HUES48 (cell line): ENCODE data around the gene FGD5.

Experiments
- H3K27ac ChIP-seq: one replicate; pipeline ENCODE4 v1.7.0; 2013; ENCODE audit warnings: low read depth, low read length, inconsistent platforms
- H3K27me3 ChIP-seq: 2 replicates; pipeline ENCODE4 v1.6.1; 2013; ENCODE audit warnings: mild to moderate bottlenecking, low read length; ENCODE audit not compliant: control insufficient read depth, insufficient read depth
- H3K36me3 ChIP-seq: 2 replicates; pipeline ENCODE4 v1.6.1; 2013; ENCODE audit warnings: low read length; ENCODE audit not compliant: control insufficient read depth, insufficient read depth
- H3K4me1 ChIP-seq: 2 replicates; pipeline ENCODE4 v1.6.1; 2013; ENCODE audit warnings: mild to moderate bottlenecking, low read length; ENCODE audit not compliant: control insufficient read depth, insufficient read depth
- H3K4me3 ChIP-seq: 2 replicates; pipeline ENCODE4 v1.5.1; 2013; ENCODE audit warnings: mild to moderate bottlenecking, low read depth, low read length
- H3K9ac ChIP-seq: 2 replicates; pipeline ENCODE4 v1.6.1; 2013; ENCODE audit warnings: mild to moderate bottlenecking, low read depth, low read length, moderate library complexity
- H3K9me3 ChIP-seq: 2 replicates; pipeline ENCODE4 v1.6.1; 2013; ENCODE audit warnings: low read length; ENCODE audit not compliant: control insufficient read depth, insufficient read depth

The FGD5 gene

DNA sequence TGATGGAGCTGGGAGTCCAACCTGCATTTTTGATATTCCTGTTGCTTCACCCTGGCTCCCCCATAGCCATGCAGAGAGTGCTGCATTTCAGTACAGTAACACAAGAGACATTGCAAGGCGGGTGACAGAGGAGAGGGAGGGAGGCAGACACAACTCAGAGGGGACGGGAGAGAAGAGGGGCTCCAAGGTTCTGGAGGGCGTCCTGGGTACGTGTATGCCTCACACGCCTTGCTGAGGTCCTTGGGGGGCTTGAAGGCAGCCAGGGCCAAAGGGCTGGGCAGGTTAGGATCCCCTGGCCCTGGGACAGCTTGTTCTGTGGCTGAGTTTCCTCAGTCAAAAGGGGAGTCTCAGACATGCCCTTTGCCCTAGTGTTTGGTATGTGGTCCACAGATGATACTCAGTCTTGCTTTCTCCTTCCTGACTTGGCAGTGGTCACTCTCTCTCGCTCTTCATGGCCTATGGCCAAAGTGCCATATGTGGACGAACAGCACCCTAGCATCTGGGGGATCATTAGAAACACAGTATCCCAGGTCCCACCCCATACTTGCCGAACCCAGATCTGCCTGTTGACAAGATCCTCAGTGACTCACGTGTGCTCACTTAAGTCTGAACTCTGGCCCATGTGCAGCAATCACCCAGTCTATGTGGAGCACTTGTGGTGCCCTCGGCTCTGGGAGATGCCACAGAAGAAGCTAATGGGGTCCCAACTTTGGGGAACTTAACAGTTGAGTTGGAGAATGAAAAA is 52.9 kb downstream of the FGD5 start:
- H3K27me3 ChIP-seq: no peaks in the 10 kb centered on the region

DNA sequence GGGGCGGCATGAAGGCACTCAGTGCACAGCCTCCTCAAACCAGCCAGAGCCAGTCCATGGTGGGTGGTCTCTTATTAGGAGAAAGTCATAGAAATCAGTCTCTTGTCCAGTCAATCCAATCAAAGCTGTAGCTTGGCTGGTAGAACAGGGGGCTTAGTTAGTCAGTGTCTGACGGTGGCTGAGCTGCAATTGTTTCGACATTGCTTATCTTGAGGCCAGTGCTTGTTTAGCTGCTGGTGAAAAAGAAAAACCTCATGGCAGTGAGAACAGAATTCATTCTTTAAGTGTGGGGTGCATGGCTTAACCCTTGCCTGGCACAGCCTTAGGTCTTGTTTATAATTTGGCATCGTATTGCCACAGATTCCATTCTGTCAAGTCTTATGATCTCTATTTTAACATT is 53.9 kb downstream of the FGD5 start:
- Histone ChIP-seq H3K9me3 (no peaks in the 10 kb centered on the region), H3K9ac (no peak overlapping the region), H3K27me3 (no peaks in the 10 kb centered on the region), H3K36me3 (no peaks in the 10 kb centered on the region), H3K4me1 (no peaks in the 10 kb centered on the region), H3K4me3 (no peak overlapping the region), H3K27ac (no peak overlapping the region)

More for the DNA sequence above, 52.9 kb downstream of the FGD5 start:
- no peaks in the 10 kb centered on the region for H3K4me1 ChIP-seq
- no peak overlapping the region for H3K27ac ChIP-seq
- no peaks in the 10 kb centered on the region for H3K36me3 ChIP-seq
- no peaks in the 10 kb centered on the region for H3K9me3 ChIP-seq
- no peak overlapping the region for H3K9ac ChIP-seq
- no peak overlapping the region for H3K4me3 ChIP-seq

DNA sequence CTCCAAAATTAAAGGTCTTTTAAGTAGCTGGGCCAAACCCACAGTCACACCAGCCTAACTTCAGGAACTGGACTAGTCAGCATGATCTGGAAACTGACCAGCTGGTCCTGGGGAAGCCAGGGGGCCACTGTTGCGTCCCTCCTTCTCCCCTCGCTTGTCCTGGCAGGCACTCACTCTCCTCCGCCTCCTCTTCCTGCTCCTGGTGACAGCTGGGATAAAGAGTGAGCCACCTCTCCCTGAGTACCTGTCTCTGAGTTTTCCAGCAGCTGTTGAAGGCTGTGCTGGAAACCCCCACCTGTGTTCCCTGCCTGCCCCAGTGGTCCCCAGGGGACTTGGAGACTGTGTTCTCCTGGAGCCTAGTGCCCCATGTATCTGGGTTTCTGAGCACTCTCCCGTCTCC is 56.0 kb downstream of the FGD5 start:
- H3K4me1 ChIP-seq: peaks cover 9% of the 10 kb centered on the region
- H3K27ac ChIP-seq: no peak overlapping the region
- no peaks in the 10 kb centered on the region for H3K27me3 ChIP-seq

DNA sequence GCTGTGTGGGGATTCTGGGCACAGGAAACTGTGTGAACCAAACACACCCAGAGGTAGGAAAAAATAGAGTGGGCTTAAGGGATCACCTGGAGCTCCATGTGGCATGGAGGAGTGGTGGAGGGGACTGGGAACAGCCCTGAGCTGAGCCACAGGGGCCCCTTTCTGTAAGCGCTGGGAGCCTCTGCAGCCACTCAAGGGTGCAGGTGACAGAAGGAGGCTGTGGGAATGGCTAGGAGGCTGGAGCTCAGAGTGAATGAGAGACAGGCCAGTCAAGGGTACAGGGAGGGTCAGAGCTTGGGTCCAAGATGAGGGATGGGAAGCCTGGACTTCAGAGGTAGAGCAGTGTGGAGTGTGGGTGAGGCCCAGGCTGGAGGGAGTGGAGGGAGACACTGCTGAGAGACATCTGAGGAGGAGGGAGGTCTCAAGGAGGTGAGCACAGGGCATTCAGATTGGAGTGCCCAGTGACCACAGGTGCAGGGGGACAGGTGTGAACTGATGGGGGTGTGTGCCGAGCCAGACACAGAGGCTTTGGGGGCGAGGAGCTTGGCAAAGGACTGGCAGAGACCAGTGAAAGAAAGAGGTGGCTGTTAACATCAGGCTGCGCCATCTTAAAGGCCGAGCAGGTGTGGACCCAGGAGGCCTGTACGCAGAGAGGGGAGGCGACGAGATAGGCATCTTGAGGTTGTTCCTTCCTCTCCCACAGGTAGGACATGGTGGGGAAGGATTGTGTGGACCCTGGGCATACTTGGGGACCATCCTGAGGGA is 56.8 kb downstream of the FGD5 start:
- Histone ChIP-seq H3K27me3 (no peaks in the 10 kb centered on the region), H3K36me3 (no peaks in the 10 kb centered on the region), H3K9ac (no peak overlapping the region), H3K9me3 (no peaks in the 10 kb centered on the region), H3K4me1 (peaks cover 10% of the 10 kb centered on the region), H3K4me3 (no peak overlapping the region), H3K27ac (no peak overlapping the region)

More for the DNA sequence above, 56.0 kb downstream of the FGD5 start:
- no peaks in the 10 kb centered on the region for H3K9me3 ChIP-seq
- H3K36me3 ChIP-seq: no peaks in the 10 kb centered on the region
- no peak overlapping the region for H3K4me3 ChIP-seq
- H3K9ac ChIP-seq: no peak overlapping the region

DNA sequence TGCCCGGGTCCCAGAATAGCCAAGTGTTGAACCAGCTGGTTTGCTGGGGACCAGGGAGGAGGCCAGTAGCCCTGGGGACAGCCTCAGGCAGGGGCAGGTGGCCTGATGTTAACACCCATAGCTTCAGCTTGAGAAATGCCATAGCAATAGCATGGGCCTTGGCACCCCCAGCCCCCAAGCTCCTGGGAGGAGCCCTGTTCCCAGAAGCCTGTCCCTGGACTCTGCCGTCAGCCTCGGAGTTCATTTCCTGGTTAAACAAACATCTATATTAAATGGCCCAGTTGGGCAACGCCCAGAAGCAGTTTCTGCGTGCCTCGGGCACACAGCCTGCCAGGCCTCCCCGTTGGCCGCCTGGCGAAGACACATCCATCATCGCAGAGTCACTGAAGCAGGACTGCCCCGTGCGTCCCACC is 58.2 kb downstream of the FGD5 start:
- Histone ChIP-seq H3K4me1 (peaks cover 10% of the 10 kb centered on the region), H3K27ac (no peak overlapping the region), H3K27me3 (no peaks in the 10 kb centered on the region), H3K9me3 (no peaks in the 10 kb centered on the region), H3K36me3 (no peaks in the 10 kb centered on the region), H3K9ac (no peak overlapping the region), H3K4me3 (no peak overlapping the region)

DNA sequence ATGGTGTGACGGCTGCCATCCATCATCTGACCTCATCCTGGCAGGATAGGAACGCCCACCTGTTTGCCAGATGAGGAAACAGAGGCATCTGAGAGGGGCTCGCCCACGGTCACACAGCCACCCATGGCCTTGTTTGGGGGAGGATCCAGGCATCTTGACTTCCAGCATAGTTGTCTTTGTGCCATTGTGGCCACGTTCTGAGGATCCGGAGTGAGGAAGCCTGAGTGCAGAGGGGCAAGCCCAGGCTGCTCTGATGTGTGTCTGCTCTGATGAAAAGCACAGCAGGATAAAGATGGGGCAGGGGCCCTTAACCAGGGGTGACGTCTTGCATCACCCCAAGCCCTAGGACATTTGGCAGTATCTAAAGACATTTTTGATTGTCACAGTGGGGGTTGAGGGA is 58.7 kb downstream of the FGD5 start:
- H3K27ac ChIP-seq: no peak overlapping the region
- H3K4me3 ChIP-seq: no peak overlapping the region
- H3K36me3 ChIP-seq: no peaks in the 10 kb centered on the region
- peaks cover 10% of the 10 kb centered on the region for H3K4me1 ChIP-seq
- H3K9ac ChIP-seq: no peak overlapping the region
- no peaks in the 10 kb centered on the region for H3K9me3 ChIP-seq
- H3K27me3 ChIP-seq: no peaks in the 10 kb centered on the region

DNA sequence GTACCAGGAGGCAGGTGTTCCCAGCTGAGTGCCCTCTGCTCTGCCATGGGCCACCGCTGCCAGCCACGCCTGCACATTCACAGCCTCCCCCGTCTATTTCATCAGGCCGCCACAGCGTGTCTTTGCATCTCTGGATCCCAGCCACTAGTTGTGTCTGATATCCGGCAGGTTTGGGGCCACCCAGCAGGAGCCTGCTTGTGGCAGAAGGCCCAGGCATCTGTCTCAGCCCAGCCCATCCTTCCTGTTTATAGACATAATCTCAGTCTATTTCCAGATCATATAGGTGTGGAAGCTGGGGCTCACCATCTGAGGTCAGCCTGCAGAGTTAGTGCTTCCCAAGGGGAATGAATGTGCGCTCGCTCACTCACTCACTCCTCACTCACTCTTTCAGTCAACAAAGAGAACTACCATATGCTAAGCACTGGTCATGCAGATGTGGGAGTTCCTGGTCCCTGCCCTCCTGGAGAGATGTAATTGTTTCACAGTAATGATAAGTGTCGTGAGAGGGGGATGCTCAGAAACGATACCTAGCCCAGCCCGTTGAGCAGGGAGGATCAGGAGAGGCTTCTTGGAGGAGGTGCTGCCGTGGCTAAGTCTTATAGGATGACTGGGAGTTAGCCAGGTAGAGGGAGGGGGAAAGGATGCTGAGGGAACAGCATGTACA is 60.6 kb downstream of the FGD5 start:
- Histone ChIP-seq H3K27me3 (no peaks in the 10 kb centered on the region), H3K9ac (no peak overlapping the region), H3K4me3 (no peak overlapping the region), H3K4me1 (peaks cover 10% of the 10 kb centered on the region), H3K27ac (no peak overlapping the region), H3K36me3 (no peaks in the 10 kb centered on the region), H3K9me3 (no peaks in the 10 kb centered on the region)

DNA sequence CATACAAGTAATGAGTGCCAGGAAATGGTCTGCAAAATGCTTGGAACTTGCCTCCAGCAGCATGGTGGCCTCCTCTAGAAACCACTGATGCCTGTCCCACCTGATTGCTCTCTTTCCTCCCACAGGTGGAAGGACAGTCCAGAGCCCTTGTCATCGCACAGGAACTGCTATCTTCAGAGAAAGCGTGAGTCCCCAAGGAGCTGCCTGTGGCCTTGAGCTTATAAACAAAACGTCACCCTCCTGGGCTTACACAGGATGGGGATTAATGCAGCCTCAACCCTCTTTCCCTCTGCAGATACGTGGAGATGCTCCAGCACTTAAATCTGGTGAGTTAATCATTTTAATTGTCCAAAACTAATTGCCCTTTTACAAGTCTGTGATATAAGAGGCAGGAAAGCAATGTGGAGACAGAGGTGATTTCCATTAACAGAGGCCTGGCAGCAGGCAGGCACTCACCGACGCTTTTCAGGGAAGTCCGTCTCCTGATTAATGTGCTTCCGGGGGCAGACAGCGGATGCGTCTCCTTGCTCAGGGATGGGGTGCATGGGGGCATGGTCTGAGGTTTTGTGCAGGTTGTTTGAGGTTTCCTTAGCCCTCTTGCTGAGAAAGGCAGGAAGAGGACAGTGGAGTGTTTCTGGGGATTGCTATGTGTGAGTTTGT is 61.8 kb downstream of the FGD5 start:
- H3K9me3 ChIP-seq: no peaks in the 10 kb centered on the region
- no peaks in the 10 kb centered on the region for H3K27me3 ChIP-seq
- H3K36me3 ChIP-seq: no peaks in the 10 kb centered on the region
- H3K4me1 ChIP-seq: peaks cover 10% of the 10 kb centered on the region
- H3K9ac ChIP-seq: no peak overlapping the region
- no peak overlapping the region for H3K4me3 ChIP-seq
- H3K27ac ChIP-seq: no peak overlapping the region

DNA sequence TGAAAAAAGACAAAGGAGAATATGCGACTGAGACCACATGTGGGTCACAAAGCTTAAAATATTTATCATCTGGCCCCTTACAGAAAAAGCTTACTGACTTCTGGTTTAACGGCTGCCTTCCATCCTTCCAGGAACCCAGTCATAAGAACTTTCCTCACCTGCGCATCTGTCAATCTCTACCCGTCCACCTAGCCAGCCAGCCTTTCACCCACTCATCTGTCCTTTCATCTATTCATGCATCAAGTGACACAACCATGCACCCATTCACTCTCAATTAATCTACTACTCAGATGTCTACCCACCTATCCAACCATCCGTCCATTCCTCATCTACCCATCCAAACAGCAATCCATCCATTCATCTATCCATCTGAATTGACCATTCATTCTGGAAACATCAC is 64.5 kb downstream of the FGD5 start:
- no peaks in the 10 kb centered on the region for H3K36me3 ChIP-seq

DNA sequence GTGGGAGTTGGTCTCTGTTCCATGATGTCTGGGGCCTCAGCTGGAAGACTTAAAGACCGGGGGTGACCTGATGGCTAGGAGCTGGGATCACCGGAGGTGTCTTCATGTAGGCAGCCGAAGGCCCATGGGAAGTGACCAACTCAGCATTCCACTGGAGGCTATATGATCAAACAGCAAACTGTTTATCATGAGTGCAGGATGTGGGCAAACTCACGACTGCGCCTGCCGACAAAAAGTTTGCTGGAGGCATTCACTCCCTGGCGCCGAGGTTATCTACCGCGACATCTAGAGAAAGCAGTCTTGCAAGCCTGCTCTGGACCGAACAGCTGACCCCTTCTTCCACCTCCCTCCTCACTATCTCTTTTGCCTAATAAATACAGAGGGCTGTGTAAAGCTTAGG is 65.9 kb downstream of the FGD5 start:
- H3K9ac ChIP-seq: no peak overlapping the region
- H3K36me3 ChIP-seq: no peaks in the 10 kb centered on the region
- H3K4me1 ChIP-seq: peaks cover 2% of the 10 kb centered on the region
- no peak overlapping the region for H3K27ac ChIP-seq
- no peaks in the 10 kb centered on the region for H3K9me3 ChIP-seq
- no peaks in the 10 kb centered on the region for H3K27me3 ChIP-seq
- H3K4me3 ChIP-seq: no peak overlapping the region

More for the DNA sequence above, 64.5 kb downstream of the FGD5 start:
- peaks cover 10% of the 10 kb centered on the region for H3K4me1 ChIP-seq
- H3K9ac ChIP-seq: no peak overlapping the region
- H3K27me3 ChIP-seq: no peaks in the 10 kb centered on the region
- no peak overlapping the region for H3K4me3 ChIP-seq
- no peak overlapping the region for H3K27ac ChIP-seq
- no peaks in the 10 kb centered on the region for H3K9me3 ChIP-seq
